GM12875 (cell line): ENCODE data around the gene NNAT.
"Not testable (repeated sequence)": the region's sequence is repeated elsewhere in the genome, so short reads cannot be mapped to it uniquely, and the experiment has no call there.

ENCODE experiments used
- H3K4me3 ChIP-seq: one replicate; pipeline ENCODE4 v1.5.1; 2011; ENCODE audit warnings: low read depth, low read length, control low read depth
- CTCF ChIP-seq: IDR thresholded peaks from 2 replicates; pipeline ENCODE4 v1.5.1; 2011; ENCODE audit warnings: low read depth, mild to moderate bottlenecking, control low read depth, inconsistent platforms, low read length, moderate library complexity, borderline replicate concordance; ENCODE audit not compliant: insufficient read depth

NNAT gene

GRCh38 chr20:37479266-37479665 lies 41.8 kb upstream of the NNAT start:
- no peak overlapping the region for H3K4me3 ChIP-seq
- no peak for TF ChIP-seq CTCF

GRCh38 chr20:37479925-37480691 lies 40.9 kb upstream of the NNAT start:
- no peak for TF ChIP-seq CTCF
- no peak overlapping the region for H3K4me3 ChIP-seq

- H3K4me3 ChIP-seq: no peak overlapping the region
- TF ChIP-seq CTCF: no peak
These were observed 40.1 kb upstream of the NNAT start for GRCh38 chr20:37480919-37481318.

DNA sequence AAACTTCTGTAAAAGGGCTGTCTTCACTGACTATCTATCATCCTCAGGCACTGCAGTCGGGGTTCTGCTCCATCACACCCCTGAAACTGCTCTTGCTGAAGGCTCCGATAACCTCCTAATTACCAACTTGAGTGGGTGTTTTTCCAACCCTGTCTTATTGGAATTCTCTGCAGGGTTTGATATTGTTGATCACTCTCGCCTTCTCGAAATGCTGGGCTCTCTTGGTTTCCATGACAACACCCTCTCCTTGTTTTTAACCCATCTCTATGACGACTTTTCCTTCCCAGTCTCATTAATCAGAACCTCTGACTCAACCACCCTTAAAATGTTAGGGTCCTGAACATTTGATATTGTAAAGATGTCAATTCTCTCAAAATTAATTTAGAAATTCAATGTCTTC lies 39.4 kb upstream of the NNAT start:
- no peak for TF ChIP-seq CTCF
- no peak overlapping the region for H3K4me3 ChIP-seq

- no peak for TF ChIP-seq CTCF
- no peak overlapping the region for H3K4me3 ChIP-seq
These were observed 36.7 kb upstream of the NNAT start for GRCh38 chr20:37484331-37484730.

DNA sequence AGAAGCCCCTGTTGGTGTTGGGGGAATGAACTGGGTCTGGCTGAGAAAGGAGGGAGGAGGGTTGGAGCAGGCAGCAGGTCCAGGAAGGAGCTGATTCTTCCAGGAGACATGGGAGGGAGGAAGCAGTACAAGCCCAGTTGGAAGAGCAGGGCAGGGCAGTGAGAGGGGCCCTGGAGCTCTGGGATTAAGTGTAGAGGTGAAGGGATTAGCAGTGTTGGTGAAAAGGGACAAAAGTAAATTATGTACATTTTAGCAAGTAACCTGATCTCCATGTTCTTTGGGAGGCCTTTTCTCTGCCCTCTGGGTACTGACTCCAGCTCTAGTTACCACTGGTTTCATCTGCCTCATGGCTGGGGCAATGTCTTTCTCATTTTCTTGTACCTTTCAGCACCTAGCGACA lies 34.8 kb upstream of the NNAT start:
- H3K4me3 ChIP-seq: not testable (repeated sequence)

DNA sequence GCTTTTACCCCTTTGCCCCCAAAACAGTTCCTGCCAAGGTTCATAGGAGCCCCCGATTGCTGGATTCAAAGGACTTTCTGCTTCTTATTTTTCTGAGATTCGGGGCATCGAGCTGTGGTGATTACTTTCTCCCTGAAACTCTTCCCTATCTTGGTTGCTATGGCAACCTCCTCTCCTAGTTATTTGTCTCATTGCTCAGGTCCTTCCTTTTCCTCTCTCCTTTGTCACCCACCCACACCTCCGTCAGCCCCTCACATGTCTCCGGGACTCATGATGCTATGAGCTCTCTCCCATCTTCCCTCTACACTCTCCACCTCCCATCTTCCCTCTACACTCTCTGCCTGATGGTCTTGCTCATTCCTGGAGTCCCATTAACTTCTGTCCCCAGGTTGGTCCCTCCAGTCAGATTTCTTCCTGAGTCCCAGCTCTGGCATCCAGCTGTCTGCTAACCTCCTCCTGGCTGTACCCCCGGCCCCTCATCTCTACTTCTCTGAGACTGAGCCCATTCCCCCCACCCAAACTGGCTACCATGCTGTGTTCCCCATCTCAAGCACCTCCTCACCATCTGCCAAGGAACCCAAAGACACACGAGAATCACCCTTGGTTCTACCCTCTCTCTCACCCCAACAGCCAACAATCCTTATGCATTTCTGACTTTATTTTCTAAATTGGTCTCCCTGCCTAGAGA lies 30.2 kb upstream of the NNAT start:
- no peak for TF ChIP-seq CTCF
- no peak overlapping the region for H3K4me3 ChIP-seq
